NOMO-1 treated with DMSO at 0.1 percent for 48 hours (cell line): ENCODE data around the gene ZNF215.
A peak's percentile ranks its signal among the peaks of the same experiment; 100 is the strongest.
"Not testable (repeated sequence)": the region's sequence is repeated elsewhere in the genome, so short reads cannot be mapped to it uniquely, and the experiment has no call there.

ENCODE experiments used
- DNase-seq: peaks from one replicate; lab custom pipeline; 2025; ENCODE audit not compliant: unreplicated experiment; lab: John Stamatoyannopoulos, UW

Gene ZNF215

DNA sequence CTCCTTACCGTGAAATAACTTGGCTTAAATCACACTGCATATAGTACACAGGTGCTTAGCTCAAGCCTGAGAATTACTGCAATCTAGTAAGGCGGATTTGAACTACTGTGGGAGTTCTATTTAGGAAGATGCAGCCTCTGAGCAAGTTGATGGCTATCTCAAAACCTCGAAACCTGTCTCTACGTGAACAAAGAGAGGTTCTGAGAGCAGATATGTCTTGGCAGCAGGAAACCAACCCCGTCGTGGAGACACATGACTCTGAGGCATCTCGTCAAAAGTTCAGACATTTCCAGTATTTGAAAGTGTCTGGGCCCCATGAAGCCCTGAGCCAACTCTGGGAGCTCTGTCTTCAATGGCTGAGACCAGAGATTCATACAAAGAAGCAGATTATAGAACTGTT is 5.9 kb downstream of the ZNF215 start:
- DNase-seq = no peak

DNA sequence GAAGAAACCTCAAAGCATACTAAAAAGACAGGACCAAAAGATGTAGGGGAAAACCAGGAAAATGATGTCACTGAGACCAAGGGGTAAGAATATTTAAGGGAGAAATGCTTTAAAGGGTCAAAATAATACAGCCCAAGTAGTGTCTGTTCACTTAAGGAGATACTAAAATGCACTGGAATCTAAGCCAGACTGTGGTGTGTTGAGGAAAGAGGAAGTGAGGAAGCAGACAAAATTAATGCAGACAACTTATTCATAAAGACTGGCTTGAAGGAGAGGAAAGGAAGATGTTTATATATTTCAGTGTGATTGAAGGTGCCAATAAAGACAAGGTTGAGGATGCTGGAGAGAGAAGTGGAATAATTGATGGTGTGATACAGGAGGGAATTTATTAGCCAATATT is 15.7 kb downstream of the ZNF215 start:
- DNase-seq = peak; percentile 1

- no peak for DNase-seq
Measured at GRCh38 chr11:6943131-6943530, 16.9 kb downstream of the ZNF215 start.

GRCh38 chr11:6954248-6954647 is 28.0 kb downstream of the ZNF215 start:
- DNase-seq = not testable (repeated sequence)

DNA sequence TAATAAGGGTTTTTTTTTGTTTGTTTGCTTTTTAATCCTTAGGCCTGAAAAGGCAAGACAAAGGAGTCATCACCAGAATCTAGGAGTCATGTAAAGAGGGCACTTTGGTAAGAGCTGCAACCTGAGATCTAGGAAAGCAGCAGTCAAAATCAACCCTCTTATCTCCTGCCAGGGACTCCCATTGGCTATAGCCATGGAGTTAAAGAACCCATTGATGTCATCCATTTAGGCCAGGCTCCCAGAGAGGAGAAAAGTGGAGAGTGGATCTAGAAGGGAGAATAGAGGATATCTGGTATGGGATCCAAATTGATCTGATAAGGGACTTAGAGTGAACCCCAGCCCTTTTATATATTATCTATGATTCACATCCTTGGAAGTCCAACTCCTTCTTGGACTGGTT is 35.9 kb downstream of the ZNF215 start:
- DNase-seq = no peak

DNA sequence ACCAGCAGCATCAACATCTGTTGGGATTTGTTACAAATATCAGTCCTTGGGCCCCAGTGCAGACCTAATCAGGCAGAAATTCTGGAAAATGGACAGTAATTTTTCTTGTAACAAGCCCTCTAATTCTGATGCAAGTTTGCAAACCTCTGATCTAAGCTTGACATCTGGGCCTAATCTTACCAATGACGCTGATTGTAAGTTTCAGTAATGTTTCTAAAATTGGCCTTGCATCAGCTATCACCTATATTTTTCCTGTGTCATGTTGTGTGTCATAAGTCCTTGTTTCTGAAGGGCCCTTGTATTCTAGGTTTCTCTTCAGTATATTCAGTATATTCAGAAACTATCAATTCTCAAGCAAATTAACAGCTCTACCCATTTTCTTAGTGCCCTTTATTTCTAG is 36.4 kb downstream of the ZNF215 start:
- DNase-seq = no peak

DNA sequence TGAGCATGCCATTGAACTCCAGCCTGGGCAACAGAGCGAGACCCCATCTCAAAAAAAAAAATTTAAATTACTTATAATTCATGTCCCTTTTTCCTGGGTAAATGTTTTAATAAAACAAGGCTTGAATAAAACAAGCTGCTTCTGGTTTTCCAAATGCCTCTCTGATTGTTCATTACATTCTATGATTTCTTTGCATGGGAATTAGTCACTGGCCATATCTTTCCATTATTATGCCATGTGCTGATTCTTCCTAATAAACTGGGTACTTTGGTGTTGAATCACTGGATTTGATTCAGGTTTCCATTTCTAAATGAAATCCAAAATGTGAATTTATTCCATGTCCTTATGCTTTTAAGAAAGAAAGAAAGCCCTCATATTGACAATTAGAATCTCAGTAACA is 42.6 kb downstream of the ZNF215 start:
- DNase-seq = no peak

GRCh38 chr11:6969854-6970253 is 43.6 kb downstream of the ZNF215 start:
- DNase-seq = not testable (repeated sequence)

- no peak for DNase-seq
Measured at GRCh38 chr11:6979365-6979764, 53.1 kb downstream of the ZNF215 start.

DNA sequence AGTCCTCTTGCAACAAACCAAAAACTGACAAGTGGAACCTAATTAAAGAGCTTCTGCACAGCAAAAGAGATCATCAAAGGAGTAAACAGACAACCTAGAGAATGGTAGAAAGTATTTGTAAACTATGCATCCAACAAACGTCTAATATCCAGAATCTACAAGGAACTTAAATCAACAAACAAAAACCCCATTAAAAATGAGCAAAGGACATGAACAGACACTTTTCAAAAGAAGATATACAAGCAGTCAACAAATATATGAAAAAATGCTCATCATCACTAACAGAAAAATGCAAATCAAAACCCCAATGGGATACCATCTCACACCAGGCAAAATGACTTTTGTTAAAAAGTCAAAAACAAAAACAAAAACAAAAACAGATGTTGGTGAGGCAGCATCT is 60.3 kb downstream of the ZNF215 start:
- DNase-seq = no peak

GRCh38 chr11:6988506-6988905 is 62.3 kb downstream of the ZNF215 start:
- no peak for DNase-seq

GRCh38 chr11:6991227-6991626 is 65.0 kb downstream of the ZNF215 start:
- DNase-seq = no peak

DNA sequence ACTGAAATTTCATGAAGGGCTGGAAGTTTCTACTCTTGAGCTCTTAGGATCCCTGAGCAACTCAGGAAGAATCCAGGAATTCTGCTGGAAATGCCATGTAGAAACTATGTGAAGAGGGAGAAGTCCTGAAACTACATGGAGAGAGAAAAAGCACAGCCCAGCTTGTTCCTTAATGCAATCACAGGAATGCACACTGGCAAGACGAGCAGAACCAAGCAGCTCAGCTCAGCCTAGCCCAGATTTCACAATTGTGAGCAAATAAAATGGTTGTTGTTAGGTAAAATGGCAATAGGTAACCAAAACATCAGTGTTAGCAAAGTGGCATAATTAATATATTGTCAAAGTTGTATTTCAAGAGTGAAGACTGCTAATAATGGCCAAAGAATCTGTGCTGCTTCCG is 65.8 kb downstream of the ZNF215 start:
- no peak for DNase-seq

- DNase-seq = no peak
Measured at GRCh38 chr11:6992457-6993417, 66.5 kb downstream of the ZNF215 start.

- DNase-seq = no peak
Measured at GRCh38 chr11:6995703-6996102, 69.5 kb downstream of the ZNF215 start.

GRCh38 chr11:7004482-7004881 is 78.3 kb downstream of the ZNF215 start:
- no peak for DNase-seq
